Heart left ventricle (tissue), 16 donors: Measurements from ENCODE around the gene ARHGEF40. TPM values are rescaled to one million over a fixed set of nuclear protein-coding genes. Genes with fewer than 3 reads are reported as not detected.

Experiments used
- ATAC-seq, 4 donors: fragments of 200-7000 bp; cut with Tn5 transposase; one replicate each; pipeline ENCODE4 v1.9.1; 2020 to 2022; ENCODE audit warnings: moderate library complexity in 4 of 4, mild to moderate bottlenecking in 3 of 4, moderate number of reproducible peaks in 1 of 4
- DNase-seq, 5 donors: peaks; one replicate each; pipeline ENCODE4 v3.0.0-alpha.2; 2020
- H3K27ac ChIP-seq, 12 donors: fragments of 200-600 bp; sonication (generic) in 4 of 12; one replicate each; pipeline versions ENCODE4 v1.5.0 to v1.8.0; 2016 to 2022; ENCODE audit warnings: mild to moderate bottlenecking in 2 of 12
- H3K27me3 ChIP-seq, 9 donors: fragments of 200-600 bp; sonication (generic) in 2 of 9; one replicate each; pipeline versions ENCODE4 v1.5.1 to v1.8.0; 2016 to 2022; ENCODE audit warnings: mild to moderate bottlenecking in 3 of 9
- H3K36me3 ChIP-seq, 9 donors: fragments of 200-600 bp; sonication (generic) in 2 of 9; one replicate each; pipeline versions ENCODE4 v1.5.0 to v1.8.0; 2018 to 2022; ENCODE audit warnings: mild to moderate bottlenecking in 2 of 9
- H3K4me1 ChIP-seq, 12 donors: fragments of 200-600 bp; sonication (generic) in 4 of 12; one replicate each; pipeline versions ENCODE4 v1.5.0 to v1.8.0; 2016 to 2022; ENCODE audit warnings: mild to moderate bottlenecking in 3 of 12
- H3K4me3 ChIP-seq, 12 donors: fragments of 200-600 bp; sonication (generic) in 4 of 12; one replicate each; pipeline versions ENCODE4 v1.5.0 to v1.8.0; 2017 to 2022; ENCODE audit warnings: mild to moderate bottlenecking in 9 of 12, moderate library complexity in 4 of 12
- H3K9me3 ChIP-seq, 12 donors: fragments of 200-600 bp; sonication (generic) in 4 of 12; one replicate each; pipeline versions ENCODE4 v1.5.0 to v1.8.0; 2016 to 2022; ENCODE audit warnings: mild to moderate bottlenecking in 1 of 12
- CTCF ChIP-seq, 12 donors: fragments of 200-600 bp; sonication (generic) in 4 of 12; IDR thresholded peaks; one replicate each; pipeline versions ENCODE4 v1.5.0 to v1.8.0; 2018 to 2022; ENCODE audit warnings: antibody characterized with exemption in 12 of 12, mild to moderate bottlenecking in 5 of 12
- POLR2A ChIP-seq, 2 donors: fragments of 450-650 bp; IDR thresholded peaks; one replicate each; pipeline ENCODE4 v1.6.1; 2017; ENCODE audit warnings: antibody characterized with exemption in 2 of 2, mild to moderate bottlenecking in 2 of 2, moderate library complexity in 2 of 2
- WGBS, 4 donors: extraction: QIAGEN DNeasy Blood & Tissue Kit in 2 of 4; methylation state at CpG; one replicate each; pipeline versions ENCODE4 v1.1.5 to v1.1.7; 2013 to 2018; 5-methylcytosine and 5-hydroxymethylcytosine counted together
- intact Hi-C, 10 donors: fragments of 100-400 bp; cut with DNase I; formaldehyde crosslinking; loops; one replicate each; pipeline versions ENCODE4 v1.11.1 to v1.14.2; 2022
- long read RNA-seq, 3 donors: library from polyadenylated mRNA; unstranded; transcript quantifications; one replicate each; pipeline ENCODE4 v2.0.0, GENCODE V29; 2020 to 2021
- polyA plus RNA-seq, 2 donors: library from polyadenylated mRNA; stranded (reverse); fragments of 200-250 nt; gene quantifications; one replicate each; pipeline ENCODE4 v1.2.3, GENCODE V29; 2013
- total RNA-seq, 9 donors: library from RNA; depleted of rRNA in 2 of 9; stranded (reverse); fragments of >200 nt in 2 of 9; fragmentation: NEBNext Ultra II Directional in 3 of 9; extraction: Animal tissue kit (Norgen Biotek cat#: 25700) in 3 of 9; gene quantifications; one replicate each; pipeline versions ENCODE4 v1.1.0 to v1.2.4, GENCODE V29; 2016 to 2023
- donor health status: ischemic (EF 13 %, LVEDD 7.1; RV severe dilation, severe dysfunction).
- donor health status: healthy with polysubstance abuse.
- donor health status: DM: no; HTN: yes; CAD: no.
- donor health status: DM: no; HTN: no; CAD: no.
- donor health status: ischemic (EF 25% LVEDD 6.9; RV normal size, moderate dysfunction).
- donor health status: ischemic (EF 25% LVEDD 5.7; RV mildly dilated, moderate dysfunction).
- donor health status: healthy.
- donor health status: DM: yes; HTN: yes; CAD: no.
- donor health status: ischemic (EF 35%, LVEDD 5.7; RV mildly dilated, moderate dysfunction).
- donor health status: nonischemic (EF 11% LVEDD 7.7; RV severe dilation, severe dysfunction).
- donor health status: DM: yes; HTN: yes; CAD: no.
- donor health status: PGD.
- donor health status: ischemic (EF 29% LVEDD 5.4; RV normal size, mild dysfunction).
- donor health status: nonischemic (EF 23%, LVEDD 6.1; RV moderate dilation, normal function).

The ARHGEF40 gene
- total RNA-seq (10 to 100 TPM; 16.1 to 31.5 (median 18.8) TPM), polyA plus RNA-seq (10 to 100 TPM; 15.5 to 18.2 TPM)
- long read RNA-seq, donor 1, partial matches to known transcripts = 20 of 37 reads
- long read RNA-seq, donor 1, other reads (novel, unspliced or antisense) = 16 of 37 reads
- long read RNA-seq, donor 2, full-length matches to known transcripts = 1 of 28 reads
- long read RNA-seq, donor 2, partial matches to known transcripts = 16 of 28 reads
- long read RNA-seq, donor 2, other reads (novel, unspliced or antisense) = 11 of 28 reads
- long read RNA-seq, donor 3, full-length matches to known transcripts = 6 of 45 reads
- long read RNA-seq, donor 3, partial matches to known transcripts = 20 of 45 reads
- long read RNA-seq, donor 3, other reads (novel, unspliced or antisense) = 19 of 45 reads

GRCh38 chr14:21070083-21070609 is at the start of gene ARHGEF40:
ARHGEF40 (plus strand) TSS chr14:21070304; CDS start chr14:21070397, 93 bp downstream.
- Histone ChIP-seq H3K4me1 (peaks cover 0 to 40% (median 28%) of the 10 kb centered on the region in 12 donors), H3K27ac (peak within 1 kb of the TSS; percentile 86 to 99 (median 92)), H3K27me3 (peaks cover 0 to 6% (median 0%) of the 10 kb centered on the region in 9 donors), H3K4me3 (peak within 1 kb of the TSS; percentile 68 to 99 (median 82)), H3K36me3 (peaks cover 0 to 26% (median 19%) of the 10 kb centered on the region in 9 donors), H3K9me3 (no peaks in the 10 kb centered on the region)
- DNase-seq (peak; percentile 77 to 89 (median 81)), ATAC-seq (peak in 3 of 4 donors; percentile 32 to 73 (median 69))
- WGBS, 4 donors = 0 to 1% (median 0%) methylated on average over 10 to 63 of the region's 63 CpGs
- TF ChIP-seq CTCF (IDR thresholded peaks at IDR 0.05) (no peak), POLR2A (IDR thresholded peaks at IDR 0.05) (peak in 1 of 2 donors; percentile 61)
- intact Hi-C loops = loop anchor here in 4 of 10 donors (1.0 to 2.0 kb wide), 4 partner anchors 23 to 35 kb away; no protein-coding TSS in a partner anchor

GRCh38 chr14:21020977-21021545 is 49.0 kb upstream of the ARHGEF40 start:
- DNase-seq (no peak), ATAC-seq (no peak)
- TF ChIP-seq CTCF (IDR thresholded peaks at IDR 0.05) = no peak
- H3K4me1 ChIP-seq = peaks cover 0 to 59% (median 22%) of the 10 kb centered on the region in 12 donors
- peaks cover 0 to 7% (median 0%) of the 10 kb centered on the region in 9 donors for H3K27me3 ChIP-seq
- 84 to 91% (median 89%) methylated on average over 5 of the region's 5 CpGs for WGBS, 4 donors
- peak overlapping the region in 1 of 12 donors; percentile 88 for H3K4me3 ChIP-seq
- H3K27ac ChIP-seq = peak overlapping the region in 2 of 12 donors; percentile 0 to 92
- intact Hi-C loops = loop anchor here in 1 of 10 donors (5.0 kb wide), 1 partner anchor 71 kb away; no protein-coding TSS in a partner anchor
- H3K9me3 ChIP-seq = no peaks in the 10 kb centered on the region
- H3K36me3 ChIP-seq = peaks cover 0 to 69% (median 61%) of the 10 kb centered on the region in 9 donors

- no peaks in the 10 kb centered on the region for H3K9me3 ChIP-seq
- no peak for TF ChIP-seq POLR2A (IDR thresholded peaks at IDR 0.05)
- no peak for TF ChIP-seq CTCF (IDR thresholded peaks at IDR 0.05)
- intact Hi-C loops = loop anchor here in 2 of 10 donors (1.0 to 5.0 kb wide), 2 partner anchors 17 to 70 kb away; no protein-coding TSS in a partner anchor
- ATAC-seq (no peak), DNase-seq (no peak)
- H3K36me3 ChIP-seq = peaks cover 0 to 53% (median 45%) of the 10 kb centered on the region in 9 donors
- H3K27ac ChIP-seq = peak overlapping the region in 11 of 12 donors; percentile 82 to 100 (median 98)
- peaks cover 0 to 7% (median 0%) of the 10 kb centered on the region in 9 donors for H3K27me3 ChIP-seq
- peaks cover 0 to 62% (median 30%) of the 10 kb centered on the region in 12 donors for H3K4me1 ChIP-seq
- peak overlapping the region in 9 of 12 donors; percentile 76 to 98 (median 88) for H3K4me3 ChIP-seq
- WGBS, 4 donors = 40 to 67% (median 55%) methylated on average over 5 of the region's 5 CpGs
Measured at GRCh38 chr14:21022686-21023085, 47.4 kb upstream of the ARHGEF40 start.
